ENCODE results near the gene CAMK2A. TPM values are rescaled to one million over a fixed set of nuclear protein-coding genes. Genes with fewer than 3 reads are reported as not detected.

CAMK2A gene
- total and polyA plus RNA-seq, 4 donors, result 0.31 to 2.7 (median 1.0) TPM

DNA sequence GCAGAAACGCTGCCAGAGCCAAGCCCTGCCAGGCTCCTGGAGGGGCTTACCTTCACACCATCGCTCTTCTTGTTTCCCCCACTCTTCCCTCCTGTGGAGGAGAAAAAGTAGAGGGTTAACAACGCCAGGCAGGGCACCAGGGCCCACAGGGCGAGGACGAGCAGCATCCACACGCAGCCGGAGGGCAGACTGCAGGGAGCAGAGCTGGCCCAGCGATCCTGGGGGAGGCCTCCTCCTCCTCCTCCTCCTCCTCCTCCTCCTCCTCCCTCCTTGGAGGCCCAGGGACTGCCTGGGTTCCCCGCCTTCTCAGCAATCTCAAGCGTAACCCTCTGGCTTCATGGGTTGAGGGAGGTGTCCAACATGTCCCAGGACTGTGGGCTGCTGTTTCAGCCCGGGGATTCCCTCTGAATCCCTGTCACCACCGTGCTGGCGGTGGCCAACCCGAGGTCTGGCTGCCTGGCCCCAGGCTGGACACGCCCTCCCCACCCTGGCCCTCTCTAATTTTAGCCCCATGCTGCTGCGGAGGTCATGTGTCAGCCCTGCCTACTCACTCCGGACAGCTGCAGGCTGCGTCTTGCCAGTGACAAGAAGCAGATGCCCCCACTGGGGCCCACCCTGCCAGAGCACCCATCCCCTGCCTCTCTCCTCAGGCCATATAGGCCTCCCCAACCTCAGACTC lies 44.3 kb downstream of the CAMK2A start:
- Histone ChIP-seq H3K4me3 (no peak overlapping the region), H3K9me3 (ENCODE audit: control insufficient read depth in 4 of 4, insufficient read depth in 3 of 4, low read length in 3 of 4) (no peaks in the 10 kb centered on the region), H3K4me1 (ENCODE audit: control insufficient read depth in 5 of 5, insufficient read depth in 5 of 5, low read length in 5 of 5) (peaks cover 0 to 39% (median 7%) of the 10 kb centered on the region in 5 donors), H3K9ac (ENCODE audit: insufficient read depth in 1 of 2, low read length in 2 of 2) (no peak overlapping the region), H3K27me3 (ENCODE audit: control insufficient read depth in 3 of 3, insufficient read depth in 3 of 3, low read length in 2 of 3) (no peaks in the 10 kb centered on the region), H3K27ac (ENCODE audit: low read depth in 1 of 2, low read length in 1 of 2) (peak overlapping the region in 1 of 2 donors; percentile 24), H3K36me3 (ENCODE audit: control insufficient read depth in 4 of 4, insufficient read depth in 4 of 4, low read length in 4 of 4) (peaks cover 0 to 7% (median 0%) of the 10 kb centered on the region in 4 donors)
- TF ChIP-seq, protein P1, sequence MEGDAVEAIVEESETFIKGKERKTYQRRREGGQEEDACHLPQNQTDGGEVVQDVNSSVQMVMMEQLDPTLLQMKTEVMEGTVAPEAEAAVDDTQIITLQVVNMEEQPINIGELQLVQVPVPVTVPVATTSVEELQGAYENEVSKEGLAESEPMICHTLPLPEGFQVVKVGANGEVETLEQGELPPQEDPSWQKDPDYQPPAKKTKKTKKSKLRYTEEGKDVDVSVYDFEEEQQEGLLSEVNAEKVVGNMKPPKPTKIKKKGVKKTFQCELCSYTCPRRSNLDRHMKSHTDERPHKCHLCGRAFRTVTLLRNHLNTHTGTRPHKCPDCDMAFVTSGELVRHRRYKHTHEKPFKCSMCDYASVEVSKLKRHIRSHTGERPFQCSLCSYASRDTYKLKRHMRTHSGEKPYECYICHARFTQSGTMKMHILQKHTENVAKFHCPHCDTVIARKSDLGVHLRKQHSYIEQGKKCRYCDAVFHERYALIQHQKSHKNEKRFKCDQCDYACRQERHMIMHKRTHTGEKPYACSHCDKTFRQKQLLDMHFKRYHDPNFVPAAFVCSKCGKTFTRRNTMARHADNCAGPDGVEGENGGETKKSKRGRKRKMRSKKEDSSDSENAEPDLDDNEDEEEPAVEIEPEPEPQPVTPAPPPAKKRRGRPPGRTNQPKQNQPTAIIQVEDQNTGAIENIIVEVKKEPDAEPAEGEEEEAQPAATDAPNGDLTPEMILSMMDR (IDR thresholded peaks at IDR 0.05; ENCODE audit: control extremely low read depth, extremely low read depth), result no peak
- 71 to 92% methylated on average over 17 to 18 of the region's 18 CpGs for WGBS, 2 donors
- ATAC-seq (ENCODE audit: insufficient read depth, low FRiP score) (peak; percentile 12), DNase-seq (peak; percentile 36 to 61 (median 57))

DNA sequence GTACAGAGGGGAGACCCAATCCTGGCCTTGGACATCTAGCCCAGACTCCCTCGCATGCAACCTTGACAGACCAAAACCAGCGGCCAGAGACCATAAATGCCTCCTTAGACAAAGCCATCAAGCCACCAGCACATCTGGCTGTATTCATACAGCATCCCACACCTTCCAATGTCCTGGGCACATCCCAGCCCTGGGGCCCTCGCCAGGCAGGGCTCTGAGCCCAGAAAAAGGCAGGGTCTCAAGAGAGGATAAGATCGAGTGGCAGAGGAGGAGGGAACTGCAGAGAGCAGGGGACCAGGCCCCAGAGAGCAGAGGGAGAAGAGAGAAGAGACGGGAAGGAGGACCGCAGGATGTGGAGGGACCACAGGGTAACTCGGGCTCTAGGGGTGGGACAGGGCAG lies 45.4 kb downstream of the CAMK2A start:
- H3K27me3 ChIP-seq (ENCODE audit: control insufficient read depth in 3 of 3, insufficient read depth in 3 of 3, low read length in 2 of 3), result no peaks in the 10 kb centered on the region
- H3K4me3 ChIP-seq, result no peak overlapping the region
- peaks cover 0 to 39% (median 7%) of the 10 kb centered on the region in 5 donors for H3K4me1 ChIP-seq (ENCODE audit: control insufficient read depth in 5 of 5, insufficient read depth in 5 of 5, low read length in 5 of 5)
- no peak overlapping the region for H3K9ac ChIP-seq (ENCODE audit: insufficient read depth in 1 of 2, low read length in 2 of 2)
- no peak overlapping the region for H3K27ac ChIP-seq (ENCODE audit: low read depth in 1 of 2, low read length in 1 of 2)
- ATAC-seq (ENCODE audit: insufficient read depth, low FRiP score) (no peak), DNase-seq (peak in 1 of 3 donors; percentile 28)
- no peaks in the 10 kb centered on the region for H3K9me3 ChIP-seq (ENCODE audit: control insufficient read depth in 4 of 4, insufficient read depth in 3 of 4, low read length in 3 of 4)
- TF ChIP-seq, protein P1 (IDR thresholded peaks at IDR 0.05; ENCODE audit: control extremely low read depth, extremely low read depth), result no peak
- H3K36me3 ChIP-seq (ENCODE audit: control insufficient read depth in 4 of 4, insufficient read depth in 4 of 4, low read length in 4 of 4), result peaks cover 0 to 7% (median 0%) of the 10 kb centered on the region in 4 donors
- 87 to 93% methylated on average over 7 of the region's 7 CpGs for WGBS, 2 donors

DNA sequence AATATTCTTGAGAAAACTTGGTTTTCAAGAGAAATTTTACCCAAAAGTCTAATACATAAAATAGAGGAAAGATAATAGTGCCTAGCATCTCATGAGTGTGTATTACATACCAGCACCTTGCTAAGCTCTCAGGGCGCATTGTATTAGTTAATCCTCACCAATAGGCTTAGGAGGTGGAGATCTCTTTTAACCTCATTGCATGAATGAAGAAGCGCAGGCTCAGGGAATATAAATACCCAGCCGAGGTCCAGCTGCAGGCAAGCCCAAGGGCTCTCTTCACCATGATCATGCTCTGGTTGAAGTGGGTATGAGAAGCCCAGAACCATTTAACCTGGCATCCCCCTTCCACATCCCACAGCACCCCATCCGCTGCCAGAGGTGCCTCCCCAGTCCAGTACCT lies 46.0 kb downstream of the CAMK2A start:
- Histone ChIP-seq H3K9me3 (ENCODE audit: control insufficient read depth in 4 of 4, insufficient read depth in 3 of 4, low read length in 3 of 4) (no peaks in the 10 kb centered on the region), H3K4me3 (no peak overlapping the region), H3K9ac (ENCODE audit: insufficient read depth in 1 of 2, low read length in 2 of 2) (no peak overlapping the region), H3K27ac (ENCODE audit: low read depth in 1 of 2, low read length in 1 of 2) (no peak overlapping the region), H3K36me3 (ENCODE audit: control insufficient read depth in 4 of 4, insufficient read depth in 4 of 4, low read length in 4 of 4) (peaks cover 0 to 1% (median 0%) of the 10 kb centered on the region in 4 donors), H3K4me1 (ENCODE audit: control insufficient read depth in 5 of 5, insufficient read depth in 5 of 5, low read length in 5 of 5) (peaks cover 0 to 39% (median 7%) of the 10 kb centered on the region in 5 donors), H3K27me3 (ENCODE audit: control insufficient read depth in 3 of 3, insufficient read depth in 3 of 3, low read length in 2 of 3) (no peaks in the 10 kb centered on the region)
- 95% methylated on average over 4 of the region's 4 CpGs for WGBS, 2 donors
- DNase-seq (no peak), ATAC-seq (ENCODE audit: insufficient read depth, low FRiP score) (no peak)
- TF ChIP-seq, protein P1 (IDR thresholded peaks at IDR 0.05; ENCODE audit: control extremely low read depth, extremely low read depth), result no peak
